Fibroblast of mammary gland (primary cell): ENCODE results near the gene SUFU.
A peak's percentile ranks its signal among the peaks of the same experiment; 100 is the strongest.
"Not testable (repeated sequence)": the region's sequence is repeated elsewhere in the genome, so short reads cannot be mapped to it uniquely, and the experiment has no call there.

Experiments used
- DNase-seq: peaks from one replicate; pipeline ENCODE4 v3.0.0-alpha.2; 2010; ENCODE audit warnings: low read depth
- H3K4me3 ChIP-seq: 2 replicates; pipeline ENCODE4 v1.5.1; 2011; ENCODE audit warnings: low read depth, mild to moderate bottlenecking, low read length, moderate library complexity; ENCODE audit not compliant: control insufficient read depth
- TF ChIP-seq, protein P1 (sequence below): conservative IDR thresholded peaks from 2 replicates; pipeline ENCODE4 v1.5.1; 2011; ENCODE audit warnings: low read depth, low read length, inconsistent platforms; ENCODE audit not compliant: control insufficient read depth, insufficient read depth

The SUFU gene

DNA sequence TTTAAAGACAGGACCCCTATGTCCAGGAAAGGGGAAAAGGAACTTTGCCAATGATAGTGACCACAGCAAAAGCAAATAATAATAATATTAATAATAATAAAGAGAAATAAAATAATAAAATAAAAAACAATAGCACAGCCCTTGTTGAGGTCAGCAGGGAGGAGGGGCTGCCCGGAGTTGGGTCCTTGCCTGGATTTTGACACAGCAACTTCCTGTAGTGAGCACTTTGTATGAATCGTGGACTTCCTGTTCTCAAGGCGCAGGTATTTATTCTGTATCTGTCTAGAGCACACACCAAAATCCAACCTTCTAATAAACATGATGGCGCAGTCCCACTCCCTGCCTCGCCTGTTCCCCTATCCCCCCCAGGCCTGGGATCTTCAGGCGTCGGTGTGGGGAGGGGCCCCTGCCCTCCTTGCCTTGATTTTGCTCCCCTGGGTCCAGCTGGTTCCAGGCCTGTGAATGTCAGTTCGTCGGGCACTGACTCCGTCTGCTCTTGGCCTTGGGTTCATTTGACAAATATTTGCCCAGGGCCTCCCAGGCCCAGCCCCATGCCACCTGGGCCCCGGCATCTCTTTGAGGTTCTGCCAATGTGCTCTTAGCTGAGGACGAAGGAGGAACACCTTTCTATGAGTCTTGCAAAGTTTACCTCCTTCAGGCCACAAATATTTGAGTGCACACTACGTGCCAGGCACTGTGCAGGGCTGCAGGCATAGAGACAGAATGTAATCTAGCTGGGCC is 154.4 kb downstream of the SUFU start:
- peak; percentile 37 for DNase-seq
- H3K4me3 ChIP-seq = no peak overlapping the region
- TF ChIP-seq, protein P1, sequence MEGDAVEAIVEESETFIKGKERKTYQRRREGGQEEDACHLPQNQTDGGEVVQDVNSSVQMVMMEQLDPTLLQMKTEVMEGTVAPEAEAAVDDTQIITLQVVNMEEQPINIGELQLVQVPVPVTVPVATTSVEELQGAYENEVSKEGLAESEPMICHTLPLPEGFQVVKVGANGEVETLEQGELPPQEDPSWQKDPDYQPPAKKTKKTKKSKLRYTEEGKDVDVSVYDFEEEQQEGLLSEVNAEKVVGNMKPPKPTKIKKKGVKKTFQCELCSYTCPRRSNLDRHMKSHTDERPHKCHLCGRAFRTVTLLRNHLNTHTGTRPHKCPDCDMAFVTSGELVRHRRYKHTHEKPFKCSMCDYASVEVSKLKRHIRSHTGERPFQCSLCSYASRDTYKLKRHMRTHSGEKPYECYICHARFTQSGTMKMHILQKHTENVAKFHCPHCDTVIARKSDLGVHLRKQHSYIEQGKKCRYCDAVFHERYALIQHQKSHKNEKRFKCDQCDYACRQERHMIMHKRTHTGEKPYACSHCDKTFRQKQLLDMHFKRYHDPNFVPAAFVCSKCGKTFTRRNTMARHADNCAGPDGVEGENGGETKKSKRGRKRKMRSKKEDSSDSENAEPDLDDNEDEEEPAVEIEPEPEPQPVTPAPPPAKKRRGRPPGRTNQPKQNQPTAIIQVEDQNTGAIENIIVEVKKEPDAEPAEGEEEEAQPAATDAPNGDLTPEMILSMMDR = no peak

DNA sequence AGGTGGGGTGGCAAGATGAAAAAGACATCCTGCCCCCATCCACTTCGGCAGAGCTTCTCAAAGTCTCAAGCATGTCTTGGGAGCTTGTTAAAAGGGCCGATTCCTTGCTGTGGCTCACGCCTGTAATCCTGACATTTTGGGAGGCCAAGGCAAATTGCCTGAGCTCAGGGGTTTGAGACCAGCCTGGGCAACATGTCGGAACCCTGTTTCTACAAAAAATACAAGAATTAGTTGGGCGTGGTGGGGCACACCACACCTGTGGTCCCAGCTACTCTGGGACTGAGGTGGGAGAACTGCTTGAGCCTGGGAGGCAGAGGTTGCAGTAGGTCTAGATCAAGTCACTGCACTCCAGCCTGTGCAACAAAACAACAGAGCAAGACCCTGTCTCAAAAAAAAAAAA is 155.0 kb downstream of the SUFU start:
- DNase-seq = no peak
- TF ChIP-seq, protein P1 = no peak
- no peak overlapping the region for H3K4me3 ChIP-seq

DNA sequence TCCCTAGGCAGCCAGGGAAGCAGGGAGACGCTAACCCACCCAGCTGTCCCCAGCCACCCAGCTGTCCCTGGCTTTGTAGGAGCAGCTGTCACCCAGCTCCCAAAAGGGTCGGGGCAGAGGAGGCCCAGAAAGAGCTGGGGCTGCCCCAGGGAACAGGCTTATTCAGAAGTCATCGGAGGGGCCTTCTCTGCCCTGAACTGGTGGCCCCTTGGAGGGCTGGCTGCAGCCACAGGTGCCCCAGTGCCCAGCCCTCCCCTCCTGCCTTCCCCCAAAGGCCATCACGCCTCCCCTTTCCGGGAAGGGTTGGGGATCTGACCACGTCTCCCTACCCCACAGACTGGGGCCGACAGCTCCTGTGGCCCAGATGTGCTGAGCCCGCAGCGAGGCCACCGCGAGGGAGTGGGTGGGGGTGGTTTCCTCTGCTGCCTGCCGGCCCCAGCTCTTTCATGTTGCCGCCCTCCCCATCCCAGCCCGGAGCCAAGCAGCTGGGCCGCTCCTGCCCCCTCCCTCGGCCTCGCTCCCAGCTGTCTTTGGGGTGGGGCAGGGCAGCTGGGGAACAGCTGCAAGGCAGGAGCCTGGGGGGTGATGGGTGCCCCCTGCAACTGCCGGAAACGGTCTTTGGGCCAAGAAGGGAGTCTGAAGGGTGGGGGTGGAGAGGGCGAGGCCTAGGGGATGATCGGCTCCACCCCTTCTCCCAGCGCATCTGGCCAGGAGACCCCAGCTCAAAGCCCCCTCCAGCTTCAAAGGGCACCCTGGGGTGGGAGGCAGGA is 157.3 kb downstream of the SUFU start:
- no peak overlapping the region for H3K4me3 ChIP-seq
- TF ChIP-seq, protein P1 = no peak
- DNase-seq = peak; percentile 67

DNA sequence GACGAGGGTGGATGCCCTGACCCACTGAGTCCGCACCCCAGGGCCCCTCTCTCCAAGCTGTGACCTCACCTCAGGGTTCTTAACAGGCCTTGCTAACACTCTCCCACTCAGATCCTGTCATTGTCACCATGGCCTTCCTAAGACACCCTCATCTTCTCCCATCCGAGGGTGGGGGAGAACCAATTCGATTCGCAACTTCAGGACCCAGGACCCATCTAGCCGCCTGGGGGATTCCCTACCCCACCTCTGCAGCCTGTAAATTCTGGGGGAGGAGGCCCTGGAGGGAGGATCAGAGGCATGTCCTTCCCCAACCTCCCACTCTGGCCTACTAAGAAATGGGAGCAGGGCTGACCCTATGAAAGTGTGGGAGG is 157.9 kb downstream of the SUFU start:
- DNase-seq = no peak
- TF ChIP-seq, protein P1 = no peak
- H3K4me3 ChIP-seq = no peak overlapping the region

DNA sequence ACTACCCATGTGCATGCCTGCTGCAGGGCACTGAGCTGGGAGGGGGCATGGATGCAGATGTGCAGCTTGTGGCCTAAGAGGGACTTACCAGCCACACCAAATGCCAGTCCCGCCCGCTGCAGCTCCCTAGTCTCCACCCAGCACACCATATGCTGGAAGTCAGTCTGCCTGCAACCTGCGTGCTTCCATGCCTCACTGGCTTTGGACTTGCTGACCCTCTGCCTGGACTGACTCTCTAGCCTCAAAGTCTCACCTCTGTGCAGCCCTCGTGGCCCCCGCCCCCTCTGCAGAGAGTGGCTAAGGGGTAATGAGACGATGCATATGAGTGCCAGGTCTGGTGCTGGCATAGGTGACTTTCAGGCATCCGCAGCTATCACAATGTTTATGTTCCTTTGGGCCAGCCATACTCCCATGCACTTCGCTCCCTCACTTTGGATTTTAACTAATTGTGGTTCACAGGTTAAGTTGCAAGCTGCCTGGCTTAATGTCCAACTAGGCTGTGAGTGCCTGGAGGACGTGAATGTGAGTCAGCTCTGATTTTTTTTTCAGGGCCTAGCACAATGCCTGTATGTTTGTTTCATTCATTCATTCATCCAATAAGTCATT is 162.2 kb downstream of the SUFU start:
- no peak overlapping the region for H3K4me3 ChIP-seq
- DNase-seq = no peak

DNA sequence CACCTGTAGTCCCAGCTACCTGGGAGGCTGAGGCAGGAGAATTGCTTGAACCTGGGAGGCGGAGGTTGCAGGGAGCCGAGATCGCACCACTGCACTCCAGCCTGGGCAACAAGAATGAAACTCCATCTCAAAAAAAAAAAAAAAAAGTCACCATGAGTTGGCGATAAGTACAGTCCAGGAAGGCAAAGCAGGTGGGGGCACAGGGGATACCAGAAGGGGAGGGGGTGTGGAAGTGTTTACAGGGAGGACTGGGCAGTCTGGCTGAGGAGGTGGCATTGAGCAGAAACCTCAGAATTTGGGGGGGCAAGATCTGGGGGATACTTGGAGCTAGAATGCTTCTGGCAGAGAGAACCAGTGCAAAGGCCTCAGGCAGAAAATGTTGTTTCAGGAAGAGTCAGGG is 163.6 kb downstream of the SUFU start:
- not testable (repeated sequence) for DNase-seq, H3K4me3 ChIP-seq

More for the DNA sequence above, 162.2 kb downstream of the SUFU start:
- TF ChIP-seq, protein P1 = no peak

DNA sequence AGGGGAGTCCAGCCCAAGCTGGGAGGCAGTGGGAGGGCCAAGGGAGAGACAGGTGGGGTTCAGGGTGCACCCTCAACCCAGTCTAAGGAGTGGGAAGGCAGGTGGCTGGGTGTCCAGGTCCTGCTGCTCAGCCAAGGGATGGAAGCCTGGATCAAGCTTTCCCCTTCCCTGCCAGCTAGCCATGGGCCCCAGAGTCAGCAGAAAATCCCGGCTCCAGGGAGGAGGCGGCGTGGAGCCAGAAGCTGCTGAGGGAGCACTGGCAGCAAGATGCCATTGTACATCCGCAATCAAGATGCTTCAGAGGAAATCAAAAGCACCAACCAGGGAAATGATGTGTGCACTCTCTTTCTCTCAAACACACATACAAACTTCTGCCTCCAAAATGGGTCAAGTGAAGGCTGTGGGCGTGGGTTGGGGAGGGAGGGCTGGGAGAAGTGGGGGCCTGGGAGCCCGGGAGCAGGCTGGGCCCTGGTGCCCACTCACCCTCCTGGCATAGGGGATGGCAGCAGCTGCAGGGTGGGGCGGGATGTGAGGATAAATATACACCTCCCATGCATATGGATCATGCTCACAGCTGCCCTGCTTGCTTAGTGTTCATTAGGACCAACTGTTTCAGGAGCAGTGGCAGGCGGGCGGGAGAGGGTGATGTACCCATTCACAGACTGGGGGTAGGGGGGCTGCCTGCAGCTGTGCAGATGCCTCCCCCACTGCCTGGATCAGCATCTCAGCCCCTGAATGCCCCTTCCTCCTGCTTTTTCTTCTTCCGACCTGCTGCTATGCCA is 164.7 kb downstream of the SUFU start:
- no peak for DNase-seq
- TF ChIP-seq, protein P1 = no peak
- no peak overlapping the region for H3K4me3 ChIP-seq
